GM18508 (cell line): ENCODE measurements around the gene SLC5A1.
"Not testable (repeated sequence)": the region's sequence is repeated elsewhere in the genome, so short reads cannot be mapped to it uniquely, and the experiment has no call there.

Source experiments
- ATAC-seq: cut with Tn5 transposase; IDR thresholded peaks from one replicate; pipeline ENCODE4 v1.9.1; 2021; ENCODE audit warnings: moderate number of reproducible peaks; ENCODE audit not compliant: insufficient read depth, unreplicated experiment

Gene SLC5A1

DNA sequence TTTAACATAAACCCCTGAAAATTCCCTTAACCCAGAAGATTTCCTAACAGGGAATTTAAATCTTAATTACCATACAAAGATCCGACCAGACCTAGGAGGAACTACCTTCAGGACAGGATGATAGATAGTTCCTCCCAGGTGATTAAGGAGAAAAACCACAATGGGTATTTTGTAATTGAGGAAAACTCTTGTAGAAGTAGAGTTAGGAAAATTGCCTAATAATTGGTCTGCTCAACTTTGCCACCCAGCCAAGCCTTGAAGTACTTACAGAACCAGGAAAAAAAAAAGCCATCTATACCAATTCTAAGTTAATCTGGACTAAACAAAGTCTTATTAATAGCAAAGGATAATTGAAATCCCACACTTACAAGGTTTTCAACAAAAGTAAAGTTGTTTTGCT lies 95.5 kb downstream of the SLC5A1 start:
- not testable (repeated sequence) for ATAC-seq

DNA sequence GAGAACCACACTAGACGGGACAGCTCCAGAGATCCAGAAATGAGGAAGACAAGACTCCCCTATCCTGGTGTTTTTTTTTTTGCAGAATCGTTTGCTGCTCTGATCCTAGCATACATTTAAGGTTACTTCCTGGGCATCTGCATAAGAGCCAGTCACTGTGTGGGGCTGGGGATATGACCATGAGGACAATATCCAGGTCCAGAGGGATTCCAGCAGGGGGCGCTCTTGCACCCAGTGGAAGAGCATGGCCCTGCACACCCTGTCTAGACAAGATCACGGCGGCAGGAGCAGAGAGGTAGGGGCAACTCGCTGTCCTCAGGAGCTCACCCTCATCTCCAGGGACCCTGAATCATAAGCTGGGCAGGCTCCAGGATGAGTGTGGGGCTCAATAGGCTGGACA lies 97.6 kb downstream of the SLC5A1 start:
- not testable (repeated sequence) for ATAC-seq

DNA sequence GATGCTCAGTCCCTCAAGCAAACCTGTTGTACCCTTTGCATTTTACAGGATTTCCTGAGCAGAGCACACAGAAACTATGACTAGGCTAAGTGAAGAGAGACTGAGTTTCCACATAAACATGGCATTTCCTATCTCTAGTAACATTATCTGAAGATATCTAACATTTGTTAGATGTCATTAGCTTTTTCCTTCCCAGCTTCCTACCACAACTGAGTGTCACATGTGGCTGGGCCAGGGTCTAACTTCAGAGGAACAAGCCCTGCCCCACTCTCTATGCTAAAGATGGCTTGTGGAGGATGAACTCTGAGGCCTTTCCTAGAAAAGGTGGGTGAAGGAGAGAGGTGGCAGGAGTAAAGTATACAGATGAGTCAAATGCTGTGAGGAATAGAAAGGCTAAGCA lies 99.5 kb downstream of the SLC5A1 start:
- no peak for ATAC-seq

DNA sequence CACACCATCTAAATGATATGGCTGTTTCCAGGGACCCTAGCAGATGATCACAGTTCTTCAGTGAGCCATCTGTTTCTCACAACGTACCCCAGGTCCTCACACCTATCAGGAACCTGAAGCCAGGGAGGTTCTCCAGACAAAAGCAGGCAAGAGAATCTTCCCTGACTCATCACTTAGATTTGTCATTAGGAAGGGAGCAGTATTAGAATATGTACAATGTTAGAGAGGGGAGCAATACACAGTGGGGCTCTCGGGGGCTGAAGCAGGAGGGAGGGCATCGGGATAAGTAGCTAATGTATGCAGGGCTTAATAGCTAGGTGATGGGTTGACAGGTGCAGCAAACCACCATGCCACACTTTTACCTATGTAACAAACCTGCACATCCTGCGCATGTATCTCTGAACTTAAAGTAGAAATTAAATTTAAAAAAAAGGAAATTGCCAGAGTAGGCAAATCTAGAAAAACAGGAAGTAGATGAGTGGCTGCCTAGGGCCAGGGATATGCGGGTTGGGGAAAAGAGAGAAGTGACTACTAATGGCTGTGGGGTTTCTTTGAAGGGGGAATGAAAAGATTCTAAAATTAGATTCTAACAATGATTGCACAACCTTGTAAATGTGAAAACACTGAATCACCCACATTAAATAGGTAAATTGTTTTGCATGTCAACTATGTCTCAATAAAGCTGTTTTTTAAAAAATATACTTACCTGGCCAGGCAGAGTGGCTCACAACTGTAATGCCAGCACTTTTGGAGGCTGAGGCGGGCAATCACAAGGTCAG lies 101.6 kb downstream of the SLC5A1 start:
- ATAC-seq, result no peak

DNA sequence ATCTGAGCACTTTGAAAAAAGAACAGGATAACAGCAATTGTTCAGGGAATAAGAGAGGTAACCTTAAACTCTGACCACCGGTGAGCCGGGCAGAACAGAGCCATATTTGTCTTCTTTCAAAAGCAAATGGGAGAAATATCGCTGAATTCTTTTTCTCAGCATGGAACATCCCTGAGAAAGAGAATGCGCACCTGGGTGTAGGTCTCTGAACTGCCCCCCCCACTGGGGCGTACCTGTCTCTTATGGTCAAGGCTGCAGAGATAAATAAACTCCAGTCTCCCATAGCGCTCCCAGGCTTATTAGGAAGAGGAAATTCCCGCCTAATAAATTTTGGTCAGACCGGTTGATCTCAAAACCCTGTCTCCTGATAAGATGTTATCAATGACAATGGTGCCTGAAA lies 104.1 kb downstream of the SLC5A1 start:
- ATAC-seq, result not testable (repeated sequence)

DNA sequence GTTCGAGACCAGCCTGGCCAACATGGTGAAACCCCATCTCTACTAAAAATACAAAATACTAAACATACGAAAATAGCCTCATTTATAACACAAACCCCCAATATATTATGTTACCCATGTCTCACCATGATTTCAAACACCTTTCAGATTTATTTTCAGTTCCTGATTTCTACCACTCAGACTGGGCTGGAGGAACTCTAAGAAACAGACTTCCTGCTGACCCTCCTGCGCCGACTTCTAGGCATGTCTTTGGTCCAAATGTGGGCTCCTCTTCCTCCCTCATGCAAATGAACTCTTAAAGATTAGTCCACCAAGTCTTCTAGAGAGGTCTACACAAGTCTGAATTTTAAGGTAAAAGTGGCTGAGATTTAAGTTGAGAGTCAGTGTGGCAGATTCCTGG lies 105.3 kb downstream of the SLC5A1 start:
- not testable (repeated sequence) for ATAC-seq

DNA sequence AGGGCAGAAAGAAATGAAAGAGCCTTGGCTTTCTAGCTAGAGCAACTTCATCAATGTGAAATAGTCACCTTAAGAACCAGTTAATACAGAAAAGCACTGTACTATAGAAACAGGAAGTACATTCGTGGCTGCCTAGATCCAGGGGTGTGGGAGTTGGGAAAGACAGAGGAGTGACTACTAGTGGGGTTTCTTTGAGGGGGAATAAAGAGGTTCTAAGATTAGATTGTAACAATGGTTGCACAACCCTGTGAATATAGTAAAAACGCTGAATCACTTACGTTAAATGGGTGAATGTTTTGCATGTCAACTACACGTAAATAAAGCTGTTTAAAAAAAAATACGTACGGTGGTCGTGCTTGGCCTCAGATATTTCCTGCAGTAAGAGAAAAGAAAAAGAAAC lies 107.6 kb downstream of the SLC5A1 start:
- not testable (repeated sequence) for ATAC-seq

DNA sequence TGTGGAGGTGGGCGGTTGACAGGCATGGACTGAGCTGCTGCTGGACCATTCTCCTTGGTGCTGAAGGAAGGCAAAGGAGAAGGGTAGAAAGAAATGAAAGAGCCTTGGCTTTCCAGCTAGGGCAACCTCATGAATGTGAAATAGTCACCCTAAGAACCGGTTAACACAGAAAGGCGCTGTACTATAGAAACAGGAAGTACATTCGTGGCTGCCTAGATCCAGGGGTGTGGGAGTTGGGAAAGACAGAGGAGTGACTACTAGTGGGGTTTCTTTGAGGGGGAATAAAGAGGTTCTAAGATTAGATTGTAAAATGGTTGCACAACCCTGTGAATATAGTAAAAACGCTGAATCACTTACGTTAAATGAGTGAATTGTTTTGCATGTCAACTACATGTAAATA lies 108.6 kb downstream of the SLC5A1 start:
- ATAC-seq, result not testable (repeated sequence)

DNA sequence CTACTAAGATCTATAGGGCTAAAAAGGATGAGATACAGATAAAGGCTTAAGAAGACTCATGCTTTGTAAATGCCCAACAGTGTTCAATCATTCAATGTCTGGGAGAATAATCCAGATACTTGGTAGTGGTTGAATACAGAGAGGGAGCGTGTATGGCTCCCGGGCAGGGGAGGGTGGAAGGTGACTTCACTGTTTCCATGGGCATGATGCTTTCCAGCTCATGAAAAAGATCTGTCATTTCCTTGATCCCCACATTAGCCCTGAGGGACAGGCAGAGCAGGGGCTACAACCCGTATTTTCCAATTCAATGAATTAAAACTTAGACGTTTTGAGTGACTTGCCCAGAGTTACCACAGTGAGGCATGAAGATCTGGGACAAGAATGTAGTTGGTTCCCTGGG lies 111.7 kb downstream of the SLC5A1 start:
- not testable (repeated sequence) for ATAC-seq

DNA sequence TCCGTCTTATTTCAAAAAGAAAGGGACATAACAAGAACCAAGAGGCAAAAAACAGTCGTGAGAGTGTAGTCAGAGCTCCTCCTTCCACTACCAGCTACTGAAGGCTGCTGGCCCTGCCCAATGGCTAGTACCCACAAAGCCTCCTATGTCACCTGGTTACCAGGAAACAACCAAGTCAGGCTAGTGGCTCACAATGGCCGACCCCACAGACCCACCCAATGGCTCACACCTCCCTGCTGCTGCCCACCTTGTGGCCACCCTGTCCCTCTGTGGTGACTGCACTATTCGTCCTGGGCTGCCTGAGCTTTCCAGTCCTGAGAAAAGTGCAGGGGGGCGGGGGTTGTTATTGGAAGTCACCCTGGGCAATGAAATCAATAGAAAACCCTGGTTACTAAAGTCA lies 114.6 kb downstream of the SLC5A1 start:
- ATAC-seq, result not testable (repeated sequence)

DNA sequence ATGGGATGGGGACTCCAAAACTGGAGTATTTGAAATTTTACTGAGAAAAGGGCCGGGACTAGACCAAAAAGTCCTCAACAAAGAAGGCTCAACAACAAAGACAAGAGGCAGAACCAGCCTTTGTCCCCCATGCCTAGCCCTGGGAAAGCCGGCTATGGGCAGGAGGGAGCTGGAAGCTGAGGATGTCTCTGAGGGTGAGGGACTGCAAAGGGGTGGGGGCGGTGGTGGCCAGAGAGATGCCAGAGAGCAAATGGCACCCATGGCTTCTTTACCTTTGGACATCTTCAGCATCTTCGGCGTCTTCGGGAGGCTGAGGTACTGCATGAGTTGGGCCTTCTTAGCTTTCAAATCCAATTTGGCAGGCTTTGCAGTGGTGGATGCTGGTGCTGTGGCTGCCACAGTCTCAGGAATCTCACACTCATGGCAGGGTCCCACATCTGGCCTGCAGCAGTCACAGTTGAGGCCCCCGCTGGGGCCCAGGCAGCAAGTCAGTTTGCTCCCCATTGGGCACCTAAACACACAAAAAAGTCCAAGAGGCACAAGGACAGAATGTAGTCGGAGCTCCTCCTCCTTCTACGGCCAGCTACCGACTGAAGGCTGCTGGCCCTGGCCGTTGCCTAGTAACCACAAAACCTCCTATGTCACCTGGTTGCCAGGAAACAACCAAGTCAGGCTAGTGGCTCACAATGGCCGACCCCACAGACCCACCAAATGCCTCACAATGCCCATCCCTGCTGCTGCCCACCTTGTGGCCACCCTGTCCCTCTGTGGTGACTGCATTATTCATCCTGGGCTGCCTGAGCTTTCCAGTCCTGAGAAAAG lies 115.9 kb downstream of the SLC5A1 start, which contains the start of gene C22orf42:
Gene C22orf42 (minus strand): TSS at position 592 of the 822 bp plus-strand sequence. CDS start 88 bp downstream, at position 504.
- no peak for ATAC-seq

DNA sequence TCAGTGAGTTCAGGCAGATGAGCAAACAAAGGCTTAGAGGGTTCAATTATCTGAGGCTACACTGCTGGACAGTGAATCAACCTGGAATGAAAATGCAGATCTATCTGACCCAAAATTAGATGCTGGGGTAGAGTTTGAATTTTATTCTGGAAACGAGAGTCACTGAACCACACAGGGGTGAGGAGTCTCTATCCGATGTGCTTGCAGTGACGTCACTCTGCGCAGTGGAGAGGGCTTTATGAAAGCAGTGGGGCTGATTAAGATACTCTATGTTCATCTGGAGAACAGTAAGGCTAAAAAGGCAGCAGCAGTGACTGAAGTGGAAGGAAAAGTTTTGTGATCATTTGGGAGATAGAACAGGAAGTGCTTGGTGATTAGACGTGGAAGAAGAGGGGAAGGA lies 117.3 kb downstream of the SLC5A1 start:
- ATAC-seq, result not testable (repeated sequence)
